Ovary (tissue), 3 donors: Measurements from ENCODE around the gene ALKBH5.

Source experiments
- POLR2A ChIP-seq: fragments of 450-650 bp; IDR thresholded peaks from one replicate; pipeline ENCODE4 v1.6.1; 2017; ENCODE audit warnings: antibody characterized with exemption, mild to moderate bottlenecking, moderate library complexity
- TF ChIP-seq, protein P1 (sequence below), 3 donors: fragments of 450-650 bp in 2 of 3; fragments of 200-600 bp in 1 of 3; IDR thresholded peaks; one replicate each; pipeline versions ENCODE4 v1.5.1 to v1.8.0; 2016 to 2022; ENCODE audit warnings: antibody characterized with exemption in 3 of 3, mild to moderate bottlenecking in 1 of 3
- donor health status: DM: no; HTN: no; CAD: no.

GRCh38 chr17:18224387-18225120, 40.9 kb downstream of the ALKBH5 start:
- TF ChIP-seq, protein P1, sequence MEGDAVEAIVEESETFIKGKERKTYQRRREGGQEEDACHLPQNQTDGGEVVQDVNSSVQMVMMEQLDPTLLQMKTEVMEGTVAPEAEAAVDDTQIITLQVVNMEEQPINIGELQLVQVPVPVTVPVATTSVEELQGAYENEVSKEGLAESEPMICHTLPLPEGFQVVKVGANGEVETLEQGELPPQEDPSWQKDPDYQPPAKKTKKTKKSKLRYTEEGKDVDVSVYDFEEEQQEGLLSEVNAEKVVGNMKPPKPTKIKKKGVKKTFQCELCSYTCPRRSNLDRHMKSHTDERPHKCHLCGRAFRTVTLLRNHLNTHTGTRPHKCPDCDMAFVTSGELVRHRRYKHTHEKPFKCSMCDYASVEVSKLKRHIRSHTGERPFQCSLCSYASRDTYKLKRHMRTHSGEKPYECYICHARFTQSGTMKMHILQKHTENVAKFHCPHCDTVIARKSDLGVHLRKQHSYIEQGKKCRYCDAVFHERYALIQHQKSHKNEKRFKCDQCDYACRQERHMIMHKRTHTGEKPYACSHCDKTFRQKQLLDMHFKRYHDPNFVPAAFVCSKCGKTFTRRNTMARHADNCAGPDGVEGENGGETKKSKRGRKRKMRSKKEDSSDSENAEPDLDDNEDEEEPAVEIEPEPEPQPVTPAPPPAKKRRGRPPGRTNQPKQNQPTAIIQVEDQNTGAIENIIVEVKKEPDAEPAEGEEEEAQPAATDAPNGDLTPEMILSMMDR (IDR thresholded peaks at IDR 0.05) = no peak
- TF ChIP-seq POLR2A = no peak
